NCI-H446 treated with DMSO at 0.1 percent for 48 hours (cell line): Measurements from ENCODE around the gene DCK.

Experiments used
- DNase-seq: peaks from one replicate; lab custom pipeline; 2025; lab: John Stamatoyannopoulos, UW

The DCK gene

GRCh38 chr4:71063711-71064110, 70.3 kb downstream of the DCK start:
- no peak for DNase-seq

- DNase-seq, result no peak
Measured at GRCh38 chr4:71064521-71064920, 71.1 kb downstream of the DCK start.

GRCh38 chr4:71065991-71066510, 72.6 kb downstream of the DCK start:
- no peak for DNase-seq

- no peak for DNase-seq
Measured at GRCh38 chr4:71066737-71067716, 73.6 kb downstream of the DCK start.

GRCh38 chr4:71069063-71069462, 75.6 kb downstream of the DCK start:
- DNase-seq, result no peak

- no peak for DNase-seq
Measured at GRCh38 chr4:71070015-71070414, 76.6 kb downstream of the DCK start.

GRCh38 chr4:71074452-71075299, 81.2 kb downstream of the DCK start:
- DNase-seq, result no peak
